Right lung (tissue), 10 donors: ENCODE measurements around the gene PTCD3. TPM values are rescaled to one million over a fixed set of nuclear protein-coding genes. Genes with fewer than 3 reads are reported as not detected.

ENCODE experiments used
- DNase-seq, 2 donors: peaks; one replicate each; pipeline ENCODE4 v3.0.0-alpha.2; 2013
- long read RNA-seq, 8 donors: transcript quantifications; one replicate each; lab custom pipeline, GENCODE V29; 2026
- polyA plus RNA-seq, 5 donors: library from polyadenylated mRNA; unstranded; fragments of 120-200 nt; gene quantifications; one replicate each; pipeline versions ENCODE4 v1.2.1 to v1.2.3, GENCODE V29; 2013; ENCODE audit warnings: inconsistent platforms in 1 of 5, low replicate concordance in 1 of 5; ENCODE audit not compliant: insufficient read length in 5 of 5, insufficient read depth in 1 of 5

Gene PTCD3
- polyA plus RNA-seq: 100 to 1,000 TPM in 4 of 5 donors, 10 to 100 TPM in 1; 92.3 to 198 (median 162) TPM
- long read RNA-seq, donor 1, full-length matches to known transcripts: 9 of 42 reads
- long read RNA-seq, donor 1, partial matches to known transcripts: 33 of 42 reads
- long read RNA-seq, donor 1, other reads (novel, unspliced or antisense): 0 of 42 reads
- long read RNA-seq, donor 2, full-length matches to known transcripts: 4 of 23 reads
- long read RNA-seq, donor 2, partial matches to known transcripts: 19 of 23 reads
- long read RNA-seq, donor 2, other reads (novel, unspliced or antisense): 0 of 23 reads
- long read RNA-seq, donor 3, full-length matches to known transcripts: 4 of 43 reads
- long read RNA-seq, donor 3, partial matches to known transcripts: 39 of 43 reads
- long read RNA-seq, donor 3, other reads (novel, unspliced or antisense): 0 of 43 reads
- long read RNA-seq, donor 4, full-length matches to known transcripts: 7 of 23 reads
- long read RNA-seq, donor 4, partial matches to known transcripts: 16 of 23 reads
- long read RNA-seq, donor 4, other reads (novel, unspliced or antisense): 0 of 23 reads
- long read RNA-seq, donor 5, full-length matches to known transcripts: 7 of 45 reads
- long read RNA-seq, donor 5, partial matches to known transcripts: 38 of 45 reads
- long read RNA-seq, donor 5, other reads (novel, unspliced or antisense): 0 of 45 reads
- long read RNA-seq, donor 6, full-length matches to known transcripts: 5 of 37 reads
- long read RNA-seq, donor 6, partial matches to known transcripts: 32 of 37 reads
- long read RNA-seq, donor 6, other reads (novel, unspliced or antisense): 0 of 37 reads
- long read RNA-seq, donor 7, full-length matches to known transcripts: 6 of 26 reads
- long read RNA-seq, donor 7, partial matches to known transcripts: 20 of 26 reads
- long read RNA-seq, donor 7, other reads (novel, unspliced or antisense): 0 of 26 reads
- long read RNA-seq, donor 8, full-length matches to known transcripts: 2 of 9 reads
- long read RNA-seq, donor 8, partial matches to known transcripts: 7 of 9 reads
- long read RNA-seq, donor 8, other reads (novel, unspliced or antisense): 0 of 9 reads

DNA sequence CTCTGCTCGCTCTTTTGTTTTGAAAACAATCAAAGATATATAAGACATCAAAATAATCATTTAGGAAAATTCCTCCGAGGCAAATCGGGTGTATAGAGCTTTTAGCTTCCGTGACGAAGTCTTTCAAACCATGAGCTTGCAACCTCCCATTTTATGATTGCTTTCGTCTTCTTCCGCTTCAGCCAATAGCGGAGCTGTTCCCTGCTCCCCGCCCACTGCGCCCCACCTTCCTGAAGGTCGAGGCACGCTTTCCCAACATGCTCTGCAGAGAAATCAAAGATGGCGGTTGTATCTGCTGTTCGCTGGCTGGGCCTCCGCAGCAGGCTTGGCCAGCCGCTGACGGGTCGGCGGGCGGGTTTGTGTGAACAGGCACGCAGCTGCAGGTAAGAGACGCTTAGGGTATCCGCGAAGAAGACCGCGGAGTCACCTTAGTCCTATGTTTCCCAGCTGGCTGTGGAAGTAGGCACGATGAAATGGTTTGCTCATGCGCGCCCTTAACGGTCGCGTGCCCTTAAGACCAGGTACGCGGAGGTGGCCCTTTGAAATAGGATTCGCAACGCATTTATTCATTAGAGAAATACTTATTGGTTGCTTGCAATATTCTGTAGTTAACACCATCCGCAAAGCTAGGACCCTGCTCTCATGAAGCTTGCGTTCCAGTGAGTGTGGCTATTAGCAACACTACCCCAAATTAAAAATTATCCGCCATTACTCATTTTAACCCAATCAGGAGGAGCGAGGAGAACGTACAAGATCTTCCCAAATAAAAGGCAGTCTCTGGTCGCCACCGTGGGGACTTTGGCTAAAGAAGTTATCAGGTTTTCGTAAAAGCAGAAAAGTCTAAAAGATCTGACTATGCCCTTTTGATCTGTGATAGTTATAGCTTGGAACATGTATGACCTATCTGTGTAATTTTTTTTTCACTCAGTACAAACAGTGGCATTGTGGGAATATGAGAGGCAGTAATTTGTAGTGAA, at the start of gene PTCD3:
PTCD3 (plus strand) TSS at position 267 of the 977 bp plus-strand sequence; CDS start at position 280, 13 bp downstream.
- DNase-seq: peak; percentile 92 to 93

DNA sequence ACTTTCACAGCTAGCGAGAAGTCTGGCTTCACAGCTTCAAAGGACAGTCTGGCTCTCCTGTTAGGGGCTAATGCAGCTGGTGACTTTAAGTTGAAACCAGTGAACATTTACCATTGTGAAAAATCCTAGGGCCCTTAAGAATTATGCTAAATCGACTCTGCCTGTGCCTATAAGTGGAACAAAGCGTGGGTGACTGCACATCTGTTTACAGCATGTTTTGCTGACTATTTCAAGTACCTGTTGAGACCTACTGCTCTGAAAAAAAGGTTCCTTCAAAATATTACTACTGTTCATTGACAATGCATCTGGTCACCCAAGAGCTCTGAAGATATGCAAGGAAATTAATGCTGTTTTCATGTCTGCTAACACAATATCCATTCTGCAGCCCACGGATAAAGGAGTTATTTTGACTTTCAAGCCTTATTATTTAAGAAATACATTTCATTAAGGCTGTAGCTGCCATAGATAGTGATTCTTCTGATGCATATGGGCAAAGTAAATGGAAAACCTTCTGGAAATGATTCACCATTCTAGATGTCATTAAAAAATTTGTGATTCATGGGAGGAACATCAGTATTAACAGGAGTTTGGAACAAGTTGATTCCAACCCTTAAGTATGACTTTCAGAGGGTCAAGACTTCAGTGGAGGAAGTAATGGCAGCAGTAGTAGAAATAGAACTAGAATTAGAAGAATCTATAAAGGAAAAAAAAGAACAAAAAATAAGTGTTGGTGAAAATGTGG, 49.3 kb upstream of the PTCD3 start:
- no peak for DNase-seq

DNA sequence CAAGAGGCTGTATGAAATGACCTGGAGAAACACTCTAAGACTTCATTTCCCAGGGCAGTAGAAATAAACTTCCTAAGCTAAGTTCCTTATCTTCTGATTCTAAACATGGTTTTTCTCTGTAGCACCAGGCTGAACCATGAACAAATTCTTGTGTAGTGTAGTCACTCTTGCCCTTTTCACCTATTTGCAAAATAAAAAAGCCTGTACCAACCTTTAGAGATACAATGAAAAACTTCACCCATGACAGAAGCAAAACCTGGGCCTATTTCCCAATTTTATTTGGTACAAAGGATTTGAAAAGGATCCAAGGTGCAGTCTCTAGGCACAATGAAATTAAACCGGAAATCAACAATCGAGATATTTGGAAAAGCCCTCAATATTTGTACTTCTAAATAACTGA, 44.0 kb upstream of the PTCD3 start:
- DNase-seq: no peak

DNA sequence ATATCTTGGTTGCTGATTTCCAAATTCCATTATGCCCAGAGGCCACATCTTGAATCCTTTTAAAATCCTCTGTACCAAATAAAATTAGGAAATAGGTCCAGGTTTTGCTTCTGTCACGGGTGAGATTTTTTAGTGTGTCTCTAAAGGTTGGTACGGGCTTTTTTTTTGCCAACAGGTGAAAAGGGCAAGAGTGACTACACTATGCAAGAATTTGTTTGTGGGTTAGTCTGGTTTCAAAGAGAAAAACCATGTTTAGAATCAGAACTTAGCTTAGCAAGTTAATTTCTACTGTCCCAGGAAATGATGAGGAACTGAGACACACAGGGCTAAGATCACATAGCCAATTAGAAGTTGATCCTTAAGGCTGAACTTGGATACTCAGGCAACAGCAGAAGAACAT, 42.0 kb upstream of the PTCD3 start:
- DNase-seq: no peak

DNA sequence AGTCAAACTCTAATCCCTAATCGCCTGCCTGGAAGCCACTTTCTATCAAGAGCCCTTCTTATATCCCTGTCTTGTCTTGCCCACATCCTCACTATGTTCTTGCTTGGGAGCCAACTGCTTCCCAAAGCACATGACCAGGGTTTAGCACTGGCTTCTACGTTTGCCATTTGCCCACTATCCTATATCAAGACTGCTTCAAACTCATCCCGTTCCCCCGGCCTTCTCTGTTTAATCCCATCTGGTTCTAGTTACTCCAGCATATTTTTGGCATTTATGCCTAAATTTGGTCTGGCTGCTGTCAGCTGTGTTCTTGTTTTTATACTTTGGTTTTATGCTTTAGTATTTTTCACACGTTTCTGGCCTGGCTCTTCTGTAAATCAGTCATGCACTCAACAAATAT, 40.5 kb upstream of the PTCD3 start:
- no peak for DNase-seq

DNA sequence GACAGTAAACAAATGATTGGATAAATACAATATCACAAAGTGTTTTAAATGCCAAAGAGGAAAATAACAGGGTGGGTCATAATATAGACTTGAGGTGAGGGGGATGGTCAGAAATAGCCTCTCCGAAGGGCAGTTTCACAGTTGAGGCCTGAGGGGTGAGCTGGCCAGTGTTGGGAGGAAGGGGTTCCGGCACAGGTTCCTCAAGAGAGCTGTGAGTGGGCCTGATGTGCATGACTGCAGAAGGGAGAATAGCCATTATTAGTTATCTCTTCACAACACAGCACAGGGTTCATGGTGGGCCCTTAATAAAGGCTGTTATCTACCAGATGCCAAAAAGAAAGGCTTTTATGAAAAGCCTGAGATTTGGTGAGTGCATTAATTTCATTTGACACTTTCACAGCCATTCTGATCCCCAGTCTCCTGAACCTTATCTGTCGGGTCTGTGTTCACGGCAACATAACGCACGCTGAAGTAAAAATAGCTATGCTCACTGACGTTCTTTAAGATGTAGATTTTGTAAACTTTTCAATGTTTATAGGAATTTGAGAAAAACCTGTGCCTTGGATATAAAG, 39.9 kb upstream of the PTCD3 start:
- no peak for DNase-seq

DNA sequence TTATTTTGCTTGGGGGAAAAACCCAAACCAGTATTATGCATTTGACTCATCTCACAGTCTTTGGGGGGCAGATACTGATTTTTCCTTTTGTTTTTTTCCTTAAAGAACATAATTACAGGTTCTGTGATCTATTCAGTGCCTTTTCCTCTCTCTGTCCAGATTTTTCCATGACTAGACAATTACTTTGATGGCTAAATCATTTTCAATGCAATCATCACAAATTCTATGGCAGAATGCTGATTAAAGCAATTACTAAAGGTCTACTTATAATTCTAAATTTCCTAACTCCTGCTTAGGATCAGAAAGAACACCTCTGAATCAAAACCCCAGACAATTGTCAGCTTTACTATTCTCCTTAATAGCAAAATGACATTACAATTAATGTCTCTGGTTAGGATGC, 39.1 kb upstream of the PTCD3 start:
- no peak for DNase-seq

DNA sequence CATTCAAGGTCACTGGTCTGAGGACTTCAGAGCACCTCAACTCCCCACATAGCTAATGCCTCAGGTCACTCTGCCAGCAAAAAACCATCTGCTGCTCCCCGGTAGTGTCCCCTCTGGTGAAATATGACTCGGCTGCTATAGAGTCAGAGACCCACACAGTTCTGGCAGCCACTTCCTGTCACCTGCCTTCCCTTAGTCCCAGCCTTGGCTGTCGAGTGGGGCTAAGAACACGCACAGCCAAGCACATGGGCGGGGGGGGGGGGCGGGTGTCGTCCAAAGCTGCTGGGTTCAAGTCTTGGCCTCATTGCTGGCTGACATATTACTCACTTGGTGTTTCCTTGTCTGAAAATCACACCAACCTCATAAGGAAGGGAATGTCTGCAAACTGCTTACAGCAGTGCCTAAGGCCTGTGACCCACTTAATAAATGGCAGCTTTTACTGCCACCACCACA, 37.9 kb upstream of the PTCD3 start:
- no peak for DNase-seq

DNA sequence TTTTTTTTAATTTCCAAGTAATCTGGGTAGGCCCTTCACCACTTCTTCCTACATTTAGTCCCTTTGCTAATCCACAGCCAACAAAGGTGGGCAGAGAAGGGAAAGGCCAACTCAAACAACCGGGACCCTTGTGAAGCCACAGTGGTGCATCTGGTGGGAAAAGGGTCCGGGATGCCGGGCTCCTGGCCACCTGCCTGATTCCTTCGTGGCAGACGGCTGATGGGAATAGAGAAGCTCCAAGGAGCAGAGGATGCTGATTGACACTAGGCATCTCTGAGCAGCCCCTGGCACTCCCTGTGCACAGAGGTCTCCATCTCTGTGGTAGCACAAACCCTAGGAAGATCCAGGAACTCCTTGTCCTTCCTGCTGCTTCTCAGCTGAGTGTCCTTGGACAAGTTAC, 37.4 kb upstream of the PTCD3 start:
- DNase-seq: no peak

DNA sequence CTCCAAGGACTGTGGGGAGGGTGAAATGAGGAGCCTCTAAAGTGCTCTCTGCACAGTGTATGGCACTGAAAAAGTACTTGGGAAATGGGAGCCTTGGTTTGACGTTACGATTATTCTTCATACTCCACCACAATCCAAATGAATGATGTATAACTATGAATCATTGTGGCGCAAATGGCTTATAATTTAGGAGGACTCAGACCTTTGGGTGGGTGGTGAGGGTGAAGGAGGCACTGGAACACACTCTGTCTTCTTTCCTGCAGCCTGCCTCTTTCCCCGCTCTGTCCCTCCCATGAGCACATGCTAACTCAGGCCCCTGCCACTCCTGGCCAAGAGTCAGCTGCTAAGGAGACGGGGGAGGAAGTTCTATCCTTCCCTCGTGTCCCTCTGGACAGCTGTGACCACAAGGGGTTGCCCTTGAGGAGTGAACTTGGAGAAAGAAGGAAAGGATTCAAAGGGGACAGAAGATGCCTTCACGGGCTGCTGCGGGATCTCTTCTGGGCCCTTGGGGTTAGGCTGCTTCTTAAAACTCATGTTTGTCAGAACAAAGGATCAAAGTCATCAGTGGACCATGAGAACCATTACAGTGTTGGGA, 36.8 kb upstream of the PTCD3 start:
- no peak for DNase-seq

DNA sequence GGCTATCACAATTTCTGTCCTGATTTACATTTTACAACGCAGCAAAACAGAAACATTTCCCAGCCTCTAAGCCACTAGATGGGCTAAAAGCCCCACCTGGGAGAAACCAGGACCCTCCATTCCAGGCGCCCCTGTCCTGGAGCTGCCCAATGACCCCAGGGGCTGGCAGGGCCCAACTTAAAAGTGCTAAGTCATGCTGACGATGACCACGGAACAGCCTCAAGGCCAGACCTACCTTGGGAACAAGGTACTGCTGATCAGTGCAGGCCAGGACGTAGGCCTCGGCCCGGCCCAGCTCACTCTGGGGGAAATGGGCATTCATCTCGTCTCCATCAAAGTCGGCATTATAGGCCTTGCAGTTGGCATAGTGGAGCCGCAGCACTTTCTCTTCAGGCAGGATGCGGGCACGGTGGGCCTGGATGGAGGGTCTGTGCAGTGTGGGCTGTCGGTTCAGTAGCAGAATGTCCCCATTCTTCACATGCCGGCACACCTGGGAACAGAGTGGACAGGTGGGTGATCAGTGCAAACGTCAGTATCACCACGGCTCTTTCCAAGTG, 36.2 kb upstream of the PTCD3 start:
- no peak for DNase-seq

DNA sequence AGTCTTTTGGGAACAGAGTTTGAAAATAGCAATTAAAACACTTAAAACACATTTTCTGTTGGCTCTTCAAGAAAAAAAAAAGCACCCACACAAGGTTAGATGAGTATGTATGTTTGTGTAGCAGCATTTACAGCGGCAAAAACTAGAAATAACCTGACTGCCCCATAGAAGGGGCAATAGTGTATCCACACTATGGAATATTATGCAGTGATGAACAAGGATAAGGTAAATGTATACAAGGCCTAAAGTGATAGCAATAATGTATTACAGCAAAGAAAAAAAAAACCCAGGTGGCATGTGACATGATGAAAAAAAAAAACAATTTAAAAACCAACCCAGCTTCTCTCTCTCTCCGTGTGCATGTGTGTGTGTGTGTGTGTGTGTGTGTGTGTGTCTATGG, 35.2 kb upstream of the PTCD3 start:
- DNase-seq: no peak

DNA sequence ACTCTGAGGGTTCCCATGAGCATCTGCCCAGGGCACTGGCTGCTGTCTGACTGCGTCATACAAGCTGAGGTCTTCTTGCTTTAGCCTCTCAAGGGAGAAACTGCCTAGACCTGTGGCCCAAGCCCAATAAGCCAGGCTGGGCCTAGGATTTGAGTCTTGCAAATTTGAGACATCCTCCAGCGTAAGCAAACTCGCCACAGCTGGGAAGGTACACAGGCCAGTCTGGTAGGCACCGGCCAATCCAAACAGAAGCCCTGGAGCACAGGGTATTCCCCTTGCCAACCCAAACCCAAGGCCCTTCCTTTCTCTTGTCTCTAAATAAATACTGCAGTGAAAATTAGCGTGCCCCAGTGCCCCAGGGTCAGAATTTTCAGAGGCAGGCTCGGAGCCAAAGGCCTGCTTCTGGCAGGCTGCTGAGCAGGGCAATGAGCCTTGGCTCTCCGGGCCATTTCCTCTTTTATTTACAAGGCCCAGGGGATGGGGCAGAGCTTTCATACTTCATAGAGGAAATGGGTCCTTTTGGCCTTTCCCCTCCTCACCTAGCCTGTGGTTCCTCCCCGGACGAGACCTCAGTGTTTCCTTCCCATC, 33.7 kb upstream of the PTCD3 start:
- no peak for DNase-seq

DNA sequence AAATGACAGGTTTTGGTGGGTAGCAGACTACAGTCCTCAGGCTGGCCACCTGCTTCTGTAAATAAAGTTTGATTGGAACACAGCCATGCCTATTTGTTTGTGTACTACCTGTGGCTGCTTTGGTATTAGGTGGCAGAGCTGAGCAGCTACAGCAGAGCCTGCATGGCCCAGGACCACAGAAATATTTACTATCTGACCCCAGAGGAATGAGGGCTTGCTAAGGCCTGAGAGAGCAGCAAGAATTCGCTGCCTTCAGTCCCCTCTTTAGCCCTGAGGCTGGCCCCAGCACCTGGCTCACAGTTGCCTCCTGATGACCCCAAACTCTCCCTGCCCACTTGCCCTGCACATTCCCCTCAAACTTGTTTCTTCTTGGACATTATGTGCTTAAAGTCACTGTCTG, 32.8 kb upstream of the PTCD3 start:
- DNase-seq: no peak

DNA sequence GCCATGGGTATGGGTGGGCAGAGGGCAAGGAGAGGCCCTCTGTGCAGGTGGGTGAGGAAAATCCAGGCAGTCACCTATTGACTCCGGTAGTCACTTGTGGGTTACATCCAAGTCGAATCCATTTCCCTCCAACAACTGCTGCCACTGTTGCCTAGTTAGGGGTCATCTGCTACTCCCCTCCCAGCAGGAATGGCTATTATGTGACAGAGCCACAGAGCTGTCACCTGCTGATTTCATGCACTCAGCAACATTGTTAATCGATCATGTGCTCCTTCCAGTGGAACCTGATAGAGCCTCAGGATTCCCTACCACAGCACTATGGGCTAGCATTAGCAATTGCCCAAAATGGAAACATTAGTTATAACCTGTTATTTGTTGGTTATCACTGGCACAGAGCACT, 31.8 kb upstream of the PTCD3 start:
- no peak for DNase-seq

DNA sequence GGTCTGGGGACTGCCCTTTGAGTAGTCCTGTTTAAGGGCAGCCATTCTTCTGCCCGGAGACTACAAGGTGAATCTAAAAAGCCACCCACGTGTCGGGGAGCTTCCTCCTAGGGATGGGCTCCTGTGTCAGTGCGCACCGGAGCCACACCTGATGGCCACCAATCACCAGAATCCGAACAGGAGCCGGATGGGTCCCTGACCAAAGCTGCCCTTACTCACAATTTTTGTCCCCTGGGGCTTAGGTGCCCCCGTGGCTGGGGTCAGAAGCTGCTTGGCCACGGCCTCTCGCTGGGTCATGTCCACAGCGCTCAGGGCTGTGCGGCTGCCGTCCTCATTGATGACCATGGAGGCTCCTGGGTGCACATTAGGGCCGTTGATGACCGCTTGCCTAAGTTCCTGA, 31.2 kb upstream of the PTCD3 start:
- no peak for DNase-seq

DNA sequence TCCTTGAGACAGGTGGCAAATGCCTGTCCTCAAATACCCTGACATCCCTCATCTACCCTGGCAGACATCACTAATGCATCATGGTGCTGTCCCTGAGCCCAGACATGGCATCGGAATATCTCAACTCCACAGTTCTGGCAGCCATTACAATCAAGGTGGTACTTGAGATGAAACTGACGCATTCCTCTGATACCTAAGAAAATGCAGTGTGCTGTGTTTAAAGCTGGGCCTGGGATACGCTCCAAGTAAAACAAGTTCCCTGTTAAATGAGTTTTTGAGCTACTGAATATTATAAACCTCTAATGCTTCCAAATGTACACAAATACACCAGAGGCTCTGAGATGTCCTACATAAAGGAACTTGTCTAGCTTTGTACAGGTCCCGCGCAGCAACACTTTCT, 30.1 kb upstream of the PTCD3 start:
- peak; percentile 36 to 37 for DNase-seq

DNA sequence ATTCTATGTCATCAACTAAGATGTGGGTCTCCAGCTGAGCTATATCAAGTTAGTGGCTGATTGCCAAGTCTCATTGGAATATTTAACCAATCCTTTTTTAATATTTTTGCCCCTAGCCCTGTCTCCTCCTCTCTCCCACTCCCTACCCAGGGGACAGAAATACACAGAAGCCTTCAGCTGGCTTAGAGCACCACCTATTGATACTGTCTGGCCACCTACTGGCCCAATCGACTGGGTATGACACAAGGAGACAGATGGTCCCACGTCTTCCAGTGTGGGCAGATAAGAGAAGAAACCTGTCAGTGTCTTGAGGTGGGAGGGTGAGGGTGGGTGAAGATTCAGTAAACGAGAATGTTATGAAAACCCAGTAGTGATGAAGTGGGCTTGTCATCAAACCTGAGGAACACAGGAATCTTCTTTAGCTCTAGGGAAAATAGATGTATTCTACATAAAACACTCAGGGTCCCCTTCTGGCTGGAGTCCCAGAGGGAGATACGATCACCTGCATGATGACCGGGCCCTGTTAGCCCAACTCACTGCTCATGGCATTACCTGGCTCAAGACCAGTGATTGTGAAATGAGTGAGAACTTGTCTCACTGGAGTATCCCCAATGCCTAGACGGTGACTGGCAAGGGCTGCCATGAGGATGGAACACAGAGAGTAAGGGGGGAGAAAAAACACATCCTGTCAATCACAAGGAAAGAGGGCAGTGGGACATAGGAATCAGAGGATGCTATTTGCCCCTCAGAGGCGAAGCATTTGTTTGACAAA, 27.1 kb upstream of the PTCD3 start:
- DNase-seq: peak; percentile 24 to 56
